ENCODE measurements around the gene NDST4.

Gene NDST4

DNA sequence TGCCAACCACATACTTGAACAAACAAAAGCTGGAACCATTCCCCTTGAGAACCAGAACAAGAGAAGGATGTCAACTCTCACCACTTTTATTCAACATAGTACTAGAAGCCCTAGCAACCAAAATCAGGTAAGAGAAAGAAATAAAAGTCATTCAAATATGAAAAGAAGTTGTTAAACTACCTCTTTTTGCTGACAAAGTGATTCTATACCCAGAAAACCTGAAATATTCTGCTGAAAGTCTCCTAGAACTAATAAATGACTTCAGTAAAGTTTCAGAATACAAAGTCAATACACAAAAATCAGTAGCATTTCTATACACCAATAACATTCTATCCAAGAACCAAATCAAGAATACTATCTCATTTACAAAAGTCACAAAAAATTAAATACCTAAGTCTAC lies 327.9 kb downstream of the NDST4 start:
- DNase-seq (ENCODE audit: low read depth) = no peak

DNA sequence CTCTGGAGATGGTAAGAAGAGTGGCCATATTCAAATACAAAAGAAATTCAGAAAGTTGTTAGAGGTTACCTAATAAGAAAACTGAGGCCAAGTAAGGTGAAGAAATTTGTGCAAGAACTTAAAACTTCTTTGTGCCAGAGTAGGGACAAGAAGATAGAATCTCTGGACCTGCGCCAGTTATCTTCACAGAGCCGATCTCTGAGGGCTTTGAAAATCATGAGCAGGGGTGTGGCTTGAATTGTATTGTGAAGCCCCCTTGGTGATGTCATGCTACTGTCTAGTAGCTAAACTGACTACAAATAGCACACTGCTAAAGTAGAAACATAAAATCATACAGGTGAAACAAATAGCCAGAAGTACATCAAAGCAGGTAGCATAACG lies 330.2 kb downstream of the NDST4 start:
- DNase-seq (ENCODE audit: low read depth) = no peak

GRCh38 chr4:114782415-114783214 lies 330.8 kb downstream of the NDST4 start:
- DNase-seq (ENCODE audit: low read depth) = no peak

DNA sequence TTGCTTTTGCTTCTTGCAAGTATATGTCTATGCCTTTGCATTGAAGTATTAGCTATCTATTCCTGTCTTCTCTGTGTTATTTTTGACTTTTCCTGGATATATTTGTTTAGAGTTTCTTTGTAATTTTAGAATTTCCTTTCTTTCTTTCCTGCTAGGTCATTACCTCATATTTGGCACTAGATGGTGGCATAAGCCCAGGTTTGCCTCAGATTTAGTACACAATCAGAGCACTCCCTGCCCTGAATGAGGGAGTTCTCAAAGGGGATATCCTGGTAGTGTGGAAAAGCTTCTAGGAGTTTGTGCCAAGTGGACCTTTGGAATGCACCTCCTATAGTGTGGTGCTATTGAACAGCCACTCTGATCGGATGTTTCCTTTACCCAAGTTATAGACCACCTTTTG lies 333.2 kb downstream of the NDST4 start:
- no peak for DNase-seq (ENCODE audit: low read depth)
